Kidney epithelial cell (primary cell): ENCODE data around the gene COX7A2L. TPM values are rescaled to one million over a fixed set of nuclear protein-coding genes. Genes with fewer than 3 reads are reported as not detected.

ENCODE experiments used
- DNase-seq: peaks from one replicate; pipeline ENCODE4 v3.0.0-alpha.2; 2010; ENCODE audit warnings: low read depth
- H3K27me3 ChIP-seq: 2 replicates; pipeline ENCODE4 v1.6.0; 2011; ENCODE audit warnings: low read length; ENCODE audit not compliant: control insufficient read depth, insufficient read depth
- H3K36me3 ChIP-seq: 2 replicates; pipeline ENCODE4 v1.5.1; 2011; ENCODE audit warnings: low read length; ENCODE audit not compliant: control insufficient read depth, insufficient read depth
- H3K4me3 ChIP-seq: 2 replicates; pipeline ENCODE4 v1.5.1; 2011; ENCODE audit warnings: low read depth, mild to moderate bottlenecking, control low read depth, low read length
- CTCF ChIP-seq: IDR thresholded peaks from 2 replicates; pipeline ENCODE4 v1.5.1; 2011; ENCODE audit warnings: mild to moderate bottlenecking, moderate library complexity, low read length, control low read depth, inconsistent platforms; ENCODE audit not compliant: insufficient read depth, poor library complexity, severe bottlenecking
- total RNA-seq: library from RNA; depleted of rRNA; stranded (reverse); fragments of >200 nt; gene quantifications from 2 replicates; pipeline ENCODE4 v1.2.3, GENCODE V29; 2015

The COX7A2L gene
- total RNA-seq, 1 donor from 2014 or later: 250 TPM

GRCh38 chr2:42328148-42328833, 32.7 kb downstream of the COX7A2L start:
- no peak for DNase-seq
- H3K27me3 ChIP-seq: no peaks in the 10 kb centered on the region
- TF ChIP-seq CTCF: peak; percentile 40
- H3K4me3 ChIP-seq: no peak overlapping the region
- no peaks in the 10 kb centered on the region for H3K36me3 ChIP-seq

- Histone ChIP-seq H3K27me3 (no peaks in the 10 kb centered on the region), H3K36me3 (no peaks in the 10 kb centered on the region), H3K4me3 (no peak overlapping the region)
- no peak for DNase-seq
- no peak for TF ChIP-seq CTCF
Observed at GRCh38 chr2:42327125-42327524, 33.9 kb downstream of the COX7A2L start.

GRCh38 chr2:42325609-42326008, 35.4 kb downstream of the COX7A2L start:
- Histone ChIP-seq H3K4me3 (no peak overlapping the region), H3K27me3 (no peaks in the 10 kb centered on the region), H3K36me3 (no peaks in the 10 kb centered on the region)
- DNase-seq: no peak
- no peak for TF ChIP-seq CTCF

GRCh38 chr2:42324949-42325348, 36.1 kb downstream of the COX7A2L start:
- no peak for DNase-seq
- TF ChIP-seq CTCF: no peak
- no peaks in the 10 kb centered on the region for H3K27me3 ChIP-seq
- no peak overlapping the region for H3K4me3 ChIP-seq
- peaks cover under 1% of the 10 kb centered on the region for H3K36me3 ChIP-seq

GRCh38 chr2:42324244-42324643, 36.8 kb downstream of the COX7A2L start:
- no peak overlapping the region for H3K4me3 ChIP-seq
- TF ChIP-seq CTCF: no peak
- peaks cover 1% of the 10 kb centered on the region for H3K36me3 ChIP-seq
- H3K27me3 ChIP-seq: no peaks in the 10 kb centered on the region
- DNase-seq: no peak

GRCh38 chr2:42321452-42322064, 39.5 kb downstream of the COX7A2L start:
- Histone ChIP-seq H3K4me3 (no peak overlapping the region), H3K27me3 (no peaks in the 10 kb centered on the region), H3K36me3 (peaks cover 1% of the 10 kb centered on the region)
- no peak for TF ChIP-seq CTCF
- DNase-seq: no peak
